Thyroid gland (tissue), 4 donors: ENCODE data around the gene ITPRIPL2. TPM values are rescaled to one million over a fixed set of nuclear protein-coding genes. Genes with fewer than 3 reads are reported as not detected.
A peak's percentile ranks its signal among the peaks of the same experiment; 100 is the strongest.

ENCODE experiments used
- DNase-seq, 2 donors: peaks; one replicate each; pipeline ENCODE4 v3.0.0-alpha.2; 2019
- H3K27ac ChIP-seq, 3 donors: fragments of 200-600 bp; sonication (generic); 1 replicate in 2 of 3; 2 replicates in 1 of 3; pipeline ENCODE4 v1.5.1; 2016 to 2019; ENCODE audit warnings: mild to moderate bottlenecking in 1 of 3, moderate library complexity in 1 of 3
- H3K27me3 ChIP-seq: fragments of 200-600 bp; sonication (generic); one replicate; pipeline ENCODE4 v1.5.1; 2019
- H3K36me3 ChIP-seq, 2 donors: fragments of 200-600 bp; sonication (generic); one replicate each; pipeline ENCODE4 v1.5.1; 2016 to 2019
- H3K4me1 ChIP-seq, 2 donors: fragments of 200-600 bp; sonication (generic); one replicate each; pipeline ENCODE4 v1.5.1; 2017 to 2019
- H3K4me3 ChIP-seq, 3 donors: fragments of 200-600 bp; sonication (generic); replicated peaks in 1 of 3; 1 replicate in 2 of 3; 2 replicates in 1 of 3; pipeline ENCODE4 v1.5.1; 2016; ENCODE audit warnings: mild to moderate bottlenecking in 1 of 3
- H3K9me3 ChIP-seq: fragments of 200-600 bp; sonication (generic); one replicate; pipeline ENCODE4 v1.5.1; 2017
- POLR2A ChIP-seq, 2 donors: fragments of 450-650 bp; IDR thresholded peaks; one replicate each; pipeline ENCODE4 v1.6.1; 2017; ENCODE audit warnings: antibody characterized with exemption in 2 of 2, mild to moderate bottlenecking in 2 of 2, moderate library complexity in 1 of 2
- WGBS, 2 donors: methylation state at CpG; one replicate each; pipeline ENCODE4 v1.1.5; 2017; 5-methylcytosine and 5-hydroxymethylcytosine counted together
- intact Hi-C: fragments of 100-400 bp; cut with DNase I; formaldehyde crosslinking; loops from one replicate; pipeline ENCODE4 v1.15.1; 2023
- total RNA-seq, 4 donors: library from RNA; depleted of rRNA; stranded (reverse); fragments of >200 nt; gene quantifications; one replicate each; pipeline ENCODE4 v1.2.3, GENCODE V29; 2016
- TF ChIP-seq, protein P1 (sequence below), 6 experiments: fragments of 200-600 bp in 3 of 6; fragments of 450-650 bp in 3 of 6; sonication (generic) in 3 of 6; IDR thresholded peaks; one replicate each; pipeline ENCODE4 v1.5.1; 2016 to 2019; ENCODE audit warnings: antibody characterized with exemption in 6 of 6, mild to moderate bottlenecking in 2 of 6, inconsistent platforms in 1 of 6, moderate library complexity in 1 of 6

ITPRIPL2 gene
- total RNA-seq, 4 donors from 2014 or later: 34.2 to 47.0 (median 39.7) TPM

DNA sequence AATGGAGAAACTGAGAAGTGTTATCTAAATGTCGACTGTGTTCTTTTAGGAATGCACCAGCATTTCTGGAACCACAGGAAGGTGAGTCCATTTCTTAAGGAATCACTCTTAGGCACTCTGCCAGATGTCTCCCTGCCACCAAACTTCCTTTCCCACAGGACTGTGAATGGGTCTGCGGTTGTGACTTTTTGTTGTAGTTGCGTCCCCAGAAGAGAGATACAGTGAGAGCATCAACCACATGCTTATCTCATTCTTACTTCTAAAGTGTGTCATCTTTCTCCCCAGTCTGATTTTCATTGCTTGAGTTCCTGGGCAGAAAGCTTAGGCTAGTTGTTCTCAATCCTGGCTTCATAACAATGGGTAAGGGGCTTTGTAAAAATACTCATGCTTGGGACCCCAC, 13.4 kb downstream of the ITPRIPL2 start:
- 74 to 83% methylated on average over 3 of the region's 3 CpGs for WGBS, 2 donors
- intact Hi-C loops: no loop called here
- H3K4me3 ChIP-seq: no peak overlapping the region
- H3K36me3 ChIP-seq: no peaks in the 10 kb centered on the region
- TF ChIP-seq, protein P1, sequence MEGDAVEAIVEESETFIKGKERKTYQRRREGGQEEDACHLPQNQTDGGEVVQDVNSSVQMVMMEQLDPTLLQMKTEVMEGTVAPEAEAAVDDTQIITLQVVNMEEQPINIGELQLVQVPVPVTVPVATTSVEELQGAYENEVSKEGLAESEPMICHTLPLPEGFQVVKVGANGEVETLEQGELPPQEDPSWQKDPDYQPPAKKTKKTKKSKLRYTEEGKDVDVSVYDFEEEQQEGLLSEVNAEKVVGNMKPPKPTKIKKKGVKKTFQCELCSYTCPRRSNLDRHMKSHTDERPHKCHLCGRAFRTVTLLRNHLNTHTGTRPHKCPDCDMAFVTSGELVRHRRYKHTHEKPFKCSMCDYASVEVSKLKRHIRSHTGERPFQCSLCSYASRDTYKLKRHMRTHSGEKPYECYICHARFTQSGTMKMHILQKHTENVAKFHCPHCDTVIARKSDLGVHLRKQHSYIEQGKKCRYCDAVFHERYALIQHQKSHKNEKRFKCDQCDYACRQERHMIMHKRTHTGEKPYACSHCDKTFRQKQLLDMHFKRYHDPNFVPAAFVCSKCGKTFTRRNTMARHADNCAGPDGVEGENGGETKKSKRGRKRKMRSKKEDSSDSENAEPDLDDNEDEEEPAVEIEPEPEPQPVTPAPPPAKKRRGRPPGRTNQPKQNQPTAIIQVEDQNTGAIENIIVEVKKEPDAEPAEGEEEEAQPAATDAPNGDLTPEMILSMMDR (IDR thresholded peaks at IDR 0.05): no peak
- no peak for TF ChIP-seq POLR2A (IDR thresholded peaks at IDR 0.05)
- no peak for DNase-seq
- H3K27me3 ChIP-seq: no peaks in the 10 kb centered on the region
- H3K27ac ChIP-seq: no peak overlapping the region
- H3K4me1 ChIP-seq: peaks cover 0 to 11% of the 10 kb centered on the region in 2 donors
- H3K9me3 ChIP-seq: no peaks in the 10 kb centered on the region

DNA sequence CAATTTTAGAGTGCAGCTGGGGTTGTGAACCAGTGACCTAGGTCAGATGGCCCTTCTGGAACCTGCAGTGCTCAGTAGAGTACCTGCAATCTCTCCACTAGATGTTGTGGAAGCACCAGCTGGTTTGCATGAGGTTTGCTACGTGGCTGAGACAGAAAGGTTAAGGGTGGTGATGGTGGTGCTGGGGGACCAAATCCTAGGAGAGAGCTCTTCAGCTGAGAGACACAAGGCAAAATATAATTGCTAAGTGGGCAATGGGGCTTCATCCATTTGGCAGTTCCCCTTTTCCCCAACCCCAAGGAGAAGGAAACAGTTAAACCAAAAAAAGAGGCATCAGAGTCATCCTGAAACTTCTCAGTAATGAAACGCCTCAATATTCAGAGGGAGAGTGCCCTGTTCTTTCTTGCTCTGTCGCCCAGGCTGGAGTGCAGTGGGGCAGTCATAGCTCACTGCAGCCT, 13.9 kb downstream of the ITPRIPL2 start:
- Histone ChIP-seq H3K27ac (no peak overlapping the region), H3K27me3 (no peaks in the 10 kb centered on the region), H3K4me3 (no peak overlapping the region), H3K4me1 (peaks cover 0 to 13% of the 10 kb centered on the region in 2 donors), H3K9me3 (no peaks in the 10 kb centered on the region), H3K36me3 (no peaks in the 10 kb centered on the region)
- DNase-seq: no peak
- WGBS, 2 donors: 54 to 64% methylated on average over 3 of the region's 3 CpGs
- no peak for TF ChIP-seq POLR2A (IDR thresholded peaks at IDR 0.05)
- TF ChIP-seq, protein P1 (IDR thresholded peaks at IDR 0.05): no peak
- intact Hi-C loops: no loop called here

DNA sequence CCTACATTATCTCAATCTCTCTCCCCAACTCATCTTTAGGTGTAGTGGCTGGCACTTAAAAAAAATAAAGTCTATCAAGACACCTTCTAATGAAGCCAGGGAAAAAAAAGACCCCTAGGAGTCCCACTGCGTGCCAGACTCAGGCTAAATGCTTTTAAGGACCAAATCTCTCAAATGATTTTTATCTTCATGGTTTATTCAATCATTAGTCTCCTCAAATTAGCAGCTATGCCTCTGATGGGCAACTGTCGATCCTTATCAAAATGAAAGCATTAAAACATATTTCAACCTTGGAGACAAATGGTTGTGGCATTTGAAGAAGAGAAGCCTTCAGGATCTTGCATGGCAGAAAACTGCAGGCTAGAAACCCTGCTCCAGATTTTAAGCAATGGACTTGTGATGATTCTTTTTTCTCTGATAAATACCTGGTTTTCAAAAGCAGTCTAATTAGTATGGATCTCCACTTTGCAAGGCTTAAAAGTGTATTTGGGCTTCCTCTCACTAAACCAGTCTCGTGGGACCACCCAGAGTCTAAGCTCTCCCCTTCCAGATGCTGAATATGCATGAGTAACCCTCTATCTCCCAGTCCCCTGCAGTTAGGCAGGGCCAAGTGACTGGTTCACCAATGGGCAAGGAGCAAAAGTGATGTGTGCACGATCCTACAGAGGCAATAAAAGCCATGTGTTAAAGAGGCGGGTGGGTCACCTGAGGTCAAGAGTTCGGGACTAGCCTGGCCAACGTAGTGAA, 14.9 kb downstream of the ITPRIPL2 start:
- no peaks in the 10 kb centered on the region for H3K9me3 ChIP-seq
- H3K27me3 ChIP-seq: no peaks in the 10 kb centered on the region
- TF ChIP-seq, protein P1 (IDR thresholded peaks at IDR 0.05): no peak
- TF ChIP-seq POLR2A (IDR thresholded peaks at IDR 0.05): no peak
- H3K4me3 ChIP-seq: no peak overlapping the region
- intact Hi-C loops: no loop called here
- H3K36me3 ChIP-seq: no peaks in the 10 kb centered on the region
- H3K4me1 ChIP-seq: peaks cover 0 to 13% of the 10 kb centered on the region in 2 donors
- DNase-seq: no peak
- no peak overlapping the region for H3K27ac ChIP-seq
- WGBS, 2 donors: 66 to 71% methylated on average over 7 of the region's 7 CpGs

DNA sequence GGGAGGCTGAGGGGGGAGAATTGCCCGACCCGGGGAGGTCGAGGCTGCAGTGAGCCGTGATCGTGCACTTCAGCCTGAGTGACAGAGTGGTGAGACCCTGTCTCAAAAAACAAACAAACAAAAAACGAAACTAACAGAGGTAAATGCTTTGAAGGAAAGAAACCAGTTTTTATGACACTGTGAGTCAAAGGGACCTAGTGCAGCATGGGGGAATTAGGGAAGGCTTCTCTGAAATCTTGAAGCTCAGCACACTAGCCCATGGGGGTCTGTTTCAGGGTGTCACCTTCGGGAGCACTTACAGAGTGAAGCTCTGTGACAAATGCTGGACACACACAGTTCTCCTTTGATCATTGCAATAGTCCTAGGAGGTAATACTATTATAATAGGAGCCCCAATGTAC, 16.6 kb downstream of the ITPRIPL2 start:
- no peak overlapping the region for H3K4me3 ChIP-seq
- no peaks in the 10 kb centered on the region for H3K36me3 ChIP-seq
- H3K9me3 ChIP-seq: no peaks in the 10 kb centered on the region
- H3K27me3 ChIP-seq: no peaks in the 10 kb centered on the region
- H3K27ac ChIP-seq: peak overlapping the region in 2 of 3 donors; percentile 65 to 71
- 67 to 79% methylated on average over 7 of the region's 7 CpGs for WGBS, 2 donors
- intact Hi-C loops: no loop called here
- DNase-seq: no peak
- H3K4me1 ChIP-seq: peaks cover 0 to 13% of the 10 kb centered on the region in 2 donors
- TF ChIP-seq POLR2A (IDR thresholded peaks at IDR 0.05): no peak
- TF ChIP-seq, protein P1 (IDR thresholded peaks at IDR 0.05): no peak
